Measurements from ENCODE around the gene KPNA1.
A peak's percentile ranks its signal among the peaks of the same experiment; 100 is the strongest.
"Not testable (repeated sequence)": the region's sequence is repeated elsewhere in the genome, so short reads cannot be mapped to it uniquely, and the experiment has no call there.

The KPNA1 gene

DNA sequence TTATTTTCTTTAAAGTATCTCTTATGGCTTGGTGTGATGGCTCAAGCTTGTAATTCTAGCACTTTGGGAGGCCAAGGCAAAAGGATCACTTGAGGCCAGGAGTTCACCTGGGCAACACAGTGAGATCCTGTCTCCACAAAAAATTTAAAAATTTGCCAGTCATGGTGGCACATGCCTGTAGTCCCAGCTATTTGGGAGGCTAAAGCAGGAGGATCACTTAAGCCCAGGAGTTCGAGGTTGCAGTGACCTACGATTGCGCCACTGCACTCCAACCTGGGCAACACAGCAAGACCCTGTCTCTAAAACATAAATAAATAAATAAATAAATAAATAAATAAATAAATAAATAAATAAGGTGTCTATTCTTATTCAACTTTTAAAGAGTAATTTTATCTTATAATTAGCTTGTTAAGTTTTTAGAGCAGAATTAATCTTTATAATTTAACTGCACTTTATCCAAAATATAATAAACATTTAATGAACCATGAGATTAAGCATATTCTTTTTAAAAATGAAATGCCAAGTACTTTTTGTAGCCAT, 48.0 kb downstream of the KPNA1 start:
- TF ChIP-seq PAX5 (IDR thresholded peaks at IDR 0.05; ENCODE audit: insufficient read depth, low read length, severe bottlenecking) (no peak), POLR2A (IDR thresholded peaks at IDR 0.05; ENCODE audit: low read depth, low read length) (no peak), POLR2AphosphoS5 (IDR thresholded peaks at IDR 0.05; ENCODE audit: low read depth, low read length) (no peak), SPI1 (IDR thresholded peaks at IDR 0.05; ENCODE audit: low read depth, low read length) (no peak), POU2F2 (IDR thresholded peaks at IDR 0.05; ENCODE audit: low read depth, low read length) (no peak), TAF1 (IDR thresholded peaks at IDR 0.05; ENCODE audit: low read depth, low read length) (no peak)
- DNase-seq (ENCODE audit: insufficient read length, low spot score) (no peak), FAIRE-seq (no peak)

- TF ChIP-seq TAF1 (IDR thresholded peaks at IDR 0.05; ENCODE audit: low read depth, low read length) (no peak), POU2F2 (IDR thresholded peaks at IDR 0.05; ENCODE audit: low read depth, low read length) (no peak), POLR2A (IDR thresholded peaks at IDR 0.05; ENCODE audit: low read depth, low read length) (no peak), PAX5 (IDR thresholded peaks at IDR 0.05; ENCODE audit: insufficient read depth, low read length, severe bottlenecking) (no peak)
- FAIRE-seq (no peak), DNase-seq (ENCODE audit: insufficient read length, low spot score) (no peak)
These were observed 50.1 kb downstream of the KPNA1 start for GRCh38 chr3:122464659-122465058.

DNA sequence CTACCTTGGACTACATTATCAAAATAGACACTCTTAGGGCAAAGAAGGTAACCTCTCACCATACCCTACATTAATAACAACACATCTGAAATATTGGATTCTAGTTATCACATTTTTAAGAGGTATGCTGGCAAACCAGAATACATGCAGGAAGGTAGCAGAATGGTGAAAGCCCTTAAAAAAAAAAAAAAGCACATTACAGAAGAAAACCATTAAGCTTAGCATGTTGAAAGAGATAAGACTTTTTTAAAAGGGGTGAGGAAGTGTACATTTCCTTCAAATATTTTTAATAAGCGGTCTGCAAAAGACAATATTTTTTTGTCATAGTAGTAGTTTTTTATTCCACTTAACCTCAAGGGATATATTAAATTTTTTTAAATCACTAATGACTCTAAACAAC, 52.3 kb downstream of the KPNA1 start:
- no peak for TF ChIP-seq PAX5 (IDR thresholded peaks at IDR 0.05; ENCODE audit: insufficient read depth, low read length, severe bottlenecking)
- TF ChIP-seq POU2F2 (IDR thresholded peaks at IDR 0.05; ENCODE audit: low read depth, low read length), result no peak
- TF ChIP-seq SPI1 (IDR thresholded peaks at IDR 0.05; ENCODE audit: low read depth, low read length), result no peak
- TF ChIP-seq POLR2AphosphoS5 (IDR thresholded peaks at IDR 0.05; ENCODE audit: low read depth, low read length), result no peak
- TF ChIP-seq POLR2A (IDR thresholded peaks at IDR 0.05; ENCODE audit: low read depth, low read length), result no peak
- DNase-seq (ENCODE audit: insufficient read length, low spot score), result no peak
- FAIRE-seq, result no peak

DNA sequence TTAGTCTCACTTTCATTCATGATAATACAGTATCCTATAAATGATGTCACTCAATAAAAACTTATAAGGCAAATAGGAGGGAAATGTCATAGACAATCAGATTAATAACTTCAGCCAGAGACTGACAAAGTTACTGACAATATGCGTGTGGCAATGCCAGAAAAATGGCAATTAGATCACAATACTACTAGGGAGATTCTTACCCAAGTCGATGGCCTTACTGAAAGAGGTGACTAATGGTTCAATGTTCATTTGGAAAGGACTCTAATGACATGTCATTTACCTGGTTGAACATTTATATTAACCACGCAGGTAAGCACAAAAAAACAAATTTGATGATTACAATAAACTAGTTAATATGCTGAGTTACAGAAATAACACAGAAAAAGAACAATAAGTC, 52.9 kb downstream of the KPNA1 start:
- TF ChIP-seq TAF1 (IDR thresholded peaks at IDR 0.05; ENCODE audit: low read depth, low read length), result no peak
- TF ChIP-seq SPI1 (IDR thresholded peaks at IDR 0.05; ENCODE audit: low read depth, low read length), result no peak
- TF ChIP-seq POU2F2 (IDR thresholded peaks at IDR 0.05; ENCODE audit: low read depth, low read length), result no peak
- no peak for TF ChIP-seq POLR2AphosphoS5 (IDR thresholded peaks at IDR 0.05; ENCODE audit: low read depth, low read length)
- TF ChIP-seq PAX5 (IDR thresholded peaks at IDR 0.05; ENCODE audit: insufficient read depth, low read length, severe bottlenecking), result no peak
- TF ChIP-seq POLR2A (IDR thresholded peaks at IDR 0.05; ENCODE audit: low read depth, low read length), result no peak
- FAIRE-seq, result peak; percentile 40
- no peak for DNase-seq (ENCODE audit: insufficient read length, low spot score)

DNA sequence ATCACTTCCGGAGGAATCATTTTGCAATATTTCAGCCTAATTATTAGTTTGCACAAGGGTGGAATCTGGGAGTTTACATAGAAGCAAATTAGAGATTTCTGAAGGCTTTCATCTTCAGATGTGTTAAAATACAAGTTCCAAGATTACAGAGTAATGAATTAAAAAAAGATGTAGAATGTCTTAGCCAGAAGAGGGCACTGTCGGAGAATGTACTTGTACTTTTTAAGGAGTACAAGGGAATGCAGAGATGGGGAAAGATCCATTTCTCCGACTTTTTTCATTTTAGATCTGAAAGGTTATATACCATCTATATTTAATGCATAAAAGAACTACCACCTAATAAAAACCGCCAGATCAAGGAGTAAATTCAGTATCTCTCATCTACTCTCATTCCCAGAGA, 55.7 kb downstream of the KPNA1 start:
- DNase-seq (ENCODE audit: insufficient read length, low spot score) (no peak), FAIRE-seq (no peak)
- TF ChIP-seq TAF1 (IDR thresholded peaks at IDR 0.05; ENCODE audit: low read depth, low read length) (no peak), PAX5 (IDR thresholded peaks at IDR 0.05; ENCODE audit: insufficient read depth, low read length, severe bottlenecking) (no peak), POU2F2 (IDR thresholded peaks at IDR 0.05; ENCODE audit: low read depth, low read length) (no peak), POLR2AphosphoS5 (IDR thresholded peaks at IDR 0.05; ENCODE audit: low read depth, low read length) (no peak), SPI1 (IDR thresholded peaks at IDR 0.05; ENCODE audit: low read depth, low read length) (no peak), POLR2A (IDR thresholded peaks at IDR 0.05; ENCODE audit: low read depth, low read length) (no peak)

DNA sequence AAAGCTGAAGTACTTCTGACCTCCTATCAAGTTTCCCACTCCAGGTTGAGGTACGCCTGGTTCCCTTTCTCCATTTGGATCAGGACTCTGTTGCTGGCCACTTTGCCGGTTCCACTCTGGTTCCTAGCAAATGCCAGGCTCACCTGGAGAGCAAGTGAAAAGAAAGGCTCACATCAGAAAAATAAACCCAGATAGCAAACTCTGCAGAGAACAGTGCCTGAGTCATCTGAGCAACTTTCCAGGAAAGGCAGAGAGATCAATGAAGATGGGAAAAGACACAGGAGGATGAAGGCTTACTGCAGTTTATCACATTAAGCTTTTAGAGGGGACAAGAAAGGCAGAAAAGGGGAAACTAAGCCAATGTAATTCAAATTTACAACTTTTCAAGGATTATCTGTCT, 57.0 kb downstream of the KPNA1 start:
- no peak for FAIRE-seq
- DNase-seq (ENCODE audit: insufficient read length, low spot score), result no peak
- TF ChIP-seq TAF1 (IDR thresholded peaks at IDR 0.05; ENCODE audit: low read depth, low read length), result no peak
- TF ChIP-seq PAX5 (IDR thresholded peaks at IDR 0.05; ENCODE audit: insufficient read depth, low read length, severe bottlenecking), result no peak
- TF ChIP-seq POLR2A (IDR thresholded peaks at IDR 0.05; ENCODE audit: low read depth, low read length), result no peak
- TF ChIP-seq SPI1 (IDR thresholded peaks at IDR 0.05; ENCODE audit: low read depth, low read length), result no peak
- no peak for TF ChIP-seq POU2F2 (IDR thresholded peaks at IDR 0.05; ENCODE audit: low read depth, low read length)
- TF ChIP-seq POLR2AphosphoS5 (IDR thresholded peaks at IDR 0.05; ENCODE audit: low read depth, low read length), result no peak

GRCh38 chr3:122456074-122456473, 58.7 kb downstream of the KPNA1 start:
- FAIRE-seq, result no peak
- DNase-seq (ENCODE audit: insufficient read length, low spot score), result no peak
- TF ChIP-seq POLR2A (IDR thresholded peaks at IDR 0.05; ENCODE audit: low read depth, low read length) (no peak), POLR2AphosphoS5 (IDR thresholded peaks at IDR 0.05; ENCODE audit: low read depth, low read length) (no peak)

GRCh38 chr3:122451371-122451770, 63.4 kb downstream of the KPNA1 start:
- TF ChIP-seq POU2F2 (IDR thresholded peaks at IDR 0.05; ENCODE audit: low read depth, low read length), result no peak
- no peak for TF ChIP-seq SPI1 (IDR thresholded peaks at IDR 0.05; ENCODE audit: low read depth, low read length)
- no peak for TF ChIP-seq POLR2AphosphoS5 (IDR thresholded peaks at IDR 0.05; ENCODE audit: low read depth, low read length)
- TF ChIP-seq POLR2A (IDR thresholded peaks at IDR 0.05; ENCODE audit: low read depth, low read length), result no peak
- TF ChIP-seq PAX5 (IDR thresholded peaks at IDR 0.05; ENCODE audit: insufficient read depth, low read length, severe bottlenecking), result no peak
- no peak for TF ChIP-seq TAF1 (IDR thresholded peaks at IDR 0.05; ENCODE audit: low read depth, low read length)
- no peak for DNase-seq (ENCODE audit: insufficient read length, low spot score)
- no peak for FAIRE-seq

- not testable (repeated sequence) for DNase-seq (ENCODE audit: insufficient read length, low spot score); FAIRE-seq
These were observed 66.5 kb downstream of the KPNA1 start for GRCh38 chr3:122448218-122448617.

- not testable (repeated sequence) for DNase-seq (ENCODE audit: insufficient read length, low spot score); FAIRE-seq
These were observed 70.2 kb downstream of the KPNA1 start for GRCh38 chr3:122444491-122444887.

DNA sequence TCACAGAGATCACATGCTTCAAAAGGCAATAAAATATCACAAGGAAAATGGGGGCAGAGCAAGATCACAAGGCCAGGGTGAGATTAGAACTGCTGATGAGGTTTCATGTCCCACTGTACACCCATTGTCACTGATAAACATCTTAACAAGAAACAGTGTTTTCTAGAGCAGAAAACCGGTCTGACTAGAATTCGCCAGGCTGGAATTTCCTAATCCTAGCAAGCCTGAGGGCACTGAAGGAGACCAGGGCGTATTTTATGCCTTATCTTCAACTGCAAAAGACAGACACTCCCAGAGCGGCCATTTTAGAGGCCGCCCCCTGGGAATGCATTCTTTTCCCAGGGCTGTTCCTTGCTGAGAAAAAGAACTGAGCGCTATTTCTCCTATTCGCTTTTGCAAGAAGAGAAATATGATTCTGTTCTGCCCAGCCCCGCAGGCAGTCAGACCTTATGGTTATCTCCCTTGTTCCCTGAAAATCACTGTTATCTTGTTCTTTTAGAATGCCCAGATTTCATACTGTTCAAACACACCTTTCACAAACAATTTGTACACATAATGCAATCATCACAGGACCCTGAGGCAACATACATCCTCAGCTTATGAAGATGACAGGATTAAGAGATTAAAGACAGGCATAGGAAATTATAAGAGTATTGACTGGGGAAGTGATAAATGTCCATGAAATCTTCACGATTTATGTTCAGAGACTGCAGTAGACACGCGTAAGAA, 70.8 kb downstream of the KPNA1 start:
- DNase-seq (ENCODE audit: insufficient read length, low spot score), result not testable (repeated sequence)
- FAIRE-seq, result peak; percentile 41

Measured in GM12891 (cell line).